COLO829 (cell line): ENCODE data around the gene HSP90B1.

ENCODE experiments used
- DNase-seq: peaks from one replicate; pipeline ENCODE4 v3.0.0; 2012; ENCODE audit warnings: low spot score

The HSP90B1 gene

DNA sequence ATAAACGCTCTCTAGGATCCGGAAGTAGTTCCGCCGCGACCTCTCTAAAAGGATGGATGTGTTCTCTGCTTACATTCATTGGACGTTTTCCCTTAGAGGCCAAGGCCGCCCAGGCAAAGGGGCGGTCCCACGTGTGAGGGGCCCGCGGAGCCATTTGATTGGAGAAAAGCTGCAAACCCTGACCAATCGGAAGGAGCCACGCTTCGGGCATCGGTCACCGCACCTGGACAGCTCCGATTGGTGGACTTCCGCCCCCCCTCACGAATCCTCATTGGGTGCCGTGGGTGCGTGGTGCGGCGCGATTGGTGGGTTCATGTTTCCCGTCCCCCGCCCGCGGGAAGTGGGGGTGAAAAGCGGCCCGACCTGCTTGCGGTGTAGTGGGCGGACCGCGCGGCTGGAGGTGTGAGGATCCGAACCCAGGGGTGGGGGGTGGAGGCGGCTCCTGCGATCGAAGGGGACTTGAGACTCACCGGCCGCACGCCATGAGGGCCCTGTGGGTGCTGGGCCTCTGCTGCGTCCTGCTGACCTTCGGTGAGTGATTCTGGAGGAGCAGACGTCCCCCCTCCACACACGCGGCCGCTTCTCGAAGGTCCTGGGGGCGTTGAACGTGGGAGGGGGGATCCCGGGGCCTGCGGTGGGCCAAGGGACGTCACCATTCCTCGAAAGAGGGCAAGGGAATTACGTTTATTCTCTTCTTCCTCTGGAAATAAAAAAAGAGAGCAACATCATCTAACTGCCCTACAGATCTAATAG is at the start of gene HSP90B1:
Gene HSP90B1 (plus strand): TSS at position 377 of the 753 bp plus-strand sequence. CDS start 106 bp downstream, at position 483.
- peak; percentile 98 for DNase-seq

DNA sequence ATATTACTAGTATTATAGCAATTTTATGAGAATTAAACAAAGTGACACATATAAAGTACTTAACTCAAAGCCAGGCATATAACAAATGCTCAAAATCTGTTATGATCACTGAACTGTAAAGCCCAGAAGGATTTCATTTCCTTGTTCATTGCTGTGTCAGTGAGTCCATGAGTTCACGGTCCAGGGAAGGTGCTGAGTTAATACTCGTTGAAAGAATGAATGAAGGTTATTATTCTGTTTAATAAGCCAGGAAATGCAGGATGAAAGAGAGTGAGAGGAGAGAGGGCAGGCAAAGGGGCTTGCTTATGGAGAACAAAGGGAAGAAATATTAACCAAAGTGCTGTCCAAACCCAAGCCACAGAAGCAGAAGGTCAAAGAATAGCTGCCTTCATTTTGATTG is 48.9 kb upstream of the HSP90B1 start:
- DNase-seq = peak; percentile 34

DNA sequence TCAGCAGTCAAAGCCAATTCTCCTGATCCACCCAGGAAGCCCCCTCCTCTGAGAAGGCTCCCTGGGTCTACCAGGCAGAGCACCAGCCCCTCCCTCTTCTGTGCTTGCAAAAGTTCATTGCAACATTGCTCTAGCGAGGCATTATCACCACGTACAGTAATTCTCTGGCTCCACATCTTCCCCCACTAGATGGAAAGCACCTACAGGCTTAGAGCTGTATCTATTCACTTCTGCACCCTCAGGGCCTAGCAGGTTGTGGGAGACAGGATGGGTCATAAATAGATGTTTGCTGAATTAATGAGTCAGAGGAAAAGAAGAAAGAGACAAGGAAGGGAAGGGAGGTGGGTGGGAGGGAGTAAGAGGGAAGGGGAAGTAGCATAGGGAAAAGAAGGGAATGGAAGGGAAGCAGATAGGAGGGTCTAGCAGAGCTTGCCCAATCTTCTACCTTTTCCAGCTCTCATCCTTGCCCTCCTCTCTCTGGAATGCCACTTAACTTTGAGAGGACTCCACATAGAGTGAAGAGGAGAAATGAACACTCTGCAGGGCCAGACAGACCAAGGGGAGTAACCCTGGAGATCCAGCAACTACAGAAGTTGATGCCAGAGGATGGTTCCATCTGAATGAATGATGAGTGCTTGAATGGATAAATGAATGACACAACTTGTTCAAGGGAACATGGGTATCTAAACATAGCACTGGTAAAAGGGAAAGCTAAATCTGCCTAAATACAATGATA is 47.2 kb upstream of the HSP90B1 start:
- no peak for DNase-seq

DNA sequence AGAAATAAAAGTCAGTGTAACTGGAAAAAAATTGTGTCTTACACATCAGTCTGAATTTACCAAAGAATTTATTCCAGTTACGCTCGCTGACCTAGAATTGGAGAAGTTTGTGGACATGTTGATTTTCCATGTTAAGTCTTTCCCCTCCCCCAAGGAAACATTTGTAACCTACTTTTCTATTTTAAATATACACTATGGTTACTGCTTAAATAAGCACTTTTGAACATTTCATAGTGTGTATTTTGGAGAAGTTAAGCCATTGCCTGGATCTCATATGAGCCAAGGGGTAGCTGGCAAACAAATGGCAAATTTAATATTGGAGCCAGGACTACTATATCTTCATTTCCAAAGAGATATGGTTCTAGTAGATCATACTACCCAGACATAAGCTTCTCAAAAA is 46.3 kb upstream of the HSP90B1 start:
- no peak for DNase-seq

DNA sequence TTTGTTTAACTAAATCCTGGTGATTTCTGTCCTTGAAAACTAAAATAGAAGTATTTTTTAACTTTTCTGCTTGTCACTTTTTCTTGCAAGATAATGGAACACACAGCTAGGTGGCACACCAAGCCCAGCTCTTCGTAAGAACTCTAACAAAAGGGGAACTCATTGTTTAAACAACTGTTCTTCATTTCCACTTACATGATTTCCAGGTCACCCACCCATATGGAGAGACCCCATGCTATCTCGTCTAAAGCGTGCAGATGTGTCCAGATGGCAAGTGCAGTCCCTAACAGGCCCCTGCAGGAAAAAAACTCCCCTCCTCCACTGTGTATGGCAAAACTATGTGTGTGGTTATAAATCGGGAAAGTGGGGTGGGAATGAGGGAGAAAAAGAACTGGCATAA is 45.9 kb upstream of the HSP90B1 start:
- no peak for DNase-seq

DNA sequence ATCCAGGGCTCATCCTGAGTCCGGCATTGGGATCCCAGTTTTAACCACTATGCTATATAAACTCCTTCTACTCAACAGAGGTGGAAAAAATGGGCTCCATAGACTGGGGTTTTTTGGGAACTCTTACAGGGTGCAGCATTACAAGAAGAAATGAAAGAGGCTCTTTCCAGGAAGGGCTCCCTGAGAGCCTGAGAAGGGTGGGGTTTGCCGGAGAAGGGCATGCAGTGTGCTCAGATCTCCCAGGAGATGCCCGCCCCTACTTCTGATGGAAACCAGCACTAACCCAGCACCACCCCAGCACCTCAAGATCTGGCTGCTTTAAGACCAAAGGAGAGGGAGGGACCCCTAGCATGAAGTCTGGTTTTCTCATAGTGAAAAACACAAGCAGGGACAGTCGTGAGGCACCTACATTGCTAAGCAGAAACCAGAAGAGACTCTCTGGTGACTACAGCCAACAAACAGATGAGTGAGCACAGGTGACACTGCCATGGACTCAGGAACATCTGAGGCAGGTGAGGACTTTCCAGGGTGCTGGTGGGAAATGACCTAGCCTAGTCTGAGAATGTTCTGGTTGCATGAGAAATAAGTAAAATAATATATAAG is 43.9 kb upstream of the HSP90B1 start:
- DNase-seq = no peak

DNA sequence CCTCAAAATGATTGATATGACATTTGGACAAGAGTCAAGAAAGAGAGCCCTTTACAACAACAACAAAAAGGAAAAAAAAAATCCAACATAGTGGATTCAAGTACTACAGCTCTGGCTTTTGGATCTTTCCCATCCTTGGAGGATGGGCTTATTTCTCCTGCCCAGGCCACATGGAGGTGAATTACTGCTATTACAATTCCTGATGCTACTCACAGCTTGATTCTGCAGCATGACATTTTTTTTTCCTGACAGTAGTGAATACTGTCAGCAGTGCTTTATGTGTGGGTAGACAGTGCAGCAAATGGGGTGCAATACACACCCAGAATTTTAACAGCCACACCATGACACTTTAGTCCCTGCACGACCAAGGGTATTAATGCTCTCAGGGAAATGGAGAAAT is 42.5 kb upstream of the HSP90B1 start:
- no peak for DNase-seq

DNA sequence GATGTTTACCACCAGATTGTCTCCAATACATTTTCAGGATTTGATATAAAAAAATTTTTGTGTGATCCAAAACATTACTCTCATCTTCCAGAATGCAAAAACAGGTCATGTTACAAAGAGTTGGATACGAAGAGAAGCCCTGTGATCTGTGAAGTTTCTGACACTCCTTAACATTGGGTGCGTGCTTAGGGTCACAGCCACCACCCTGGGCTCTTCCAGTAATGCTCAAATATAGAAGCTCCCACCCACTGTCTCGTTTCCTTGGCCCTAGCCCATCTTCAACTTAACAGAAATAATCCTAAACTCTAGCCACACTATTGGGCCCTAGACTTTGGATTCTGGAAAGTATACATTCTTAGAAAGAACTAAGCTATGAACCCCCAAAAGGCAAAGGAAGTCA is 32.9 kb upstream of the HSP90B1 start:
- DNase-seq = no peak

DNA sequence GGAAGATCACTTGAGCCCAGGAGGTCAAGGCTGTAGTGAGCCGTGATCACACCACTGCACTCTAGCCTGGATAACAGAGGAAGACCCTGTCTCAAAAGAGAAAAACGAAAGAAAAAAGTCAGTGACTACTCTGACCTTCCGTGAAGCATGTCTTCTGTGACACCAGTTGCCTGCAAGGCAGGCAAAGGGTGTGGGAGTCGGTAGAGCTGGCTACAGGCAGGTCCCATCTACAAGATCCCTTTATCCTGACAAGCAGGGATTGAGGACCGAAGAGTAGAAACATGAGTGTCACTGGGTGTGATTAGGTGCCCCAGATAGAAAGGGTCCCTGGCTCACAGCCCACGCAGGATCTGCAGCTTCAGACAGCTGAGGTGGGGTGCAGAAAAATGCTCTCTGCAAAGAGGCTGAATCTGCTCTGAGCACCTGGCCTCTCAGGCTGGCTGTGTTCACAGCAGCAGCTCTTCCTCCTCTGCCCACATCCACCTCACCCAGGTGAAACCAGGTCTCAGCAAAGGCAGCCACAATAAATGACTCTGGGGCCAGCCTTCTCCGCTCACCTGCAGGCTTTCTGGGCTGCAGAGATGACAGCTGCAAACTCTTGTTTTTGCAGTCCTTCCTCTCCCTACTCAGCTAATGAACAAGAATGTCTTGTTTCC is 28.6 kb upstream of the HSP90B1 start:
- no peak for DNase-seq

DNA sequence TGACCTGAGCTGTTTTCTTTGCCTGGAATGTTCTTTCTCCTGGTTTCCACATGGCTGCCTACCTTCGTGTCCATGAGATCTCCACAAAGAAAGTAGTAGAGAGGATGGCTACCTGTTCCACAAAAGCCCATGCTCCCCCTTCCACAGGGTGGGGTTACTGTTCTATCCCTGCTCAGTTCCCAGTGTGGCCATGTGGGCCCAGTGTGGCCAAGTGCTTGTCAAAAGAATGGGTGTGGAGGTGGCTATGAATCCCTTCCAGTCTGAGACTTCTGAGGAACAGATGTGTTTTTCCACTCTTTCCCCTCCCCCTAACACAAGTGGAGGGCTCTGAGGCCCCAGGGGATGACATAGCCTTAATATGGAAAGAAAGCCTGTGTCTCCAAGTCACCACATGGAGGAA is 26.2 kb upstream of the HSP90B1 start:
- DNase-seq = no peak

DNA sequence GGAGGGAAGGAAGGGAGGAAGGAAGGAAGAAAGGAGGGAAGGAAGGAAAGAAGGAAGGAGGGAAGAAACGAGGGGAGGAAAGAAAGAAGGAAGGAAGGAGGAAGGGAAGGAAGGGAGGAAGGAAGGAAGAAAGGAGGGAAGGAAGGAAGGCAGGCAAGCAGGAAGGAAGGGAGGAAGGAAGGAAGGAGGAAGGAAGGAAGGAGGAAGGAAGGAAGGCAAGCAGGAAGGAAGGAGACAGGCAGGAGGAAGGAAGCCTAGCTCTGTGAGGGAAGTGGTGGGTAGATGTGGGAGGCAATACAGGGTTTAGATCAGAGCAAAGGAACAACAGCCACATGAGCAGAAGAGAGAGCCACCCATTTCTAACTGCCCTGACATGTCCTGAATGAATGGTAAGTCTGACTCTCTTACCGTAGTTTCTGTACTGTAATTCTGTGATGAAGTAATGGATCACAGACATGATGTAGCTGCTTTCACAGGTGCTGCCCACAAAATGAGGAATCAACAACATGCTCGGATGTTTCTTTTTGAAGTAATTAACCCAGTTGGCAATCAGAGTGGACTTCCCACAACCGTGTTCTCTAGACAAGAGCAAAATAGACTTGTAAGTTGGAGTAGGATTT is 24.4 kb upstream of the HSP90B1 start:
- no peak for DNase-seq

DNA sequence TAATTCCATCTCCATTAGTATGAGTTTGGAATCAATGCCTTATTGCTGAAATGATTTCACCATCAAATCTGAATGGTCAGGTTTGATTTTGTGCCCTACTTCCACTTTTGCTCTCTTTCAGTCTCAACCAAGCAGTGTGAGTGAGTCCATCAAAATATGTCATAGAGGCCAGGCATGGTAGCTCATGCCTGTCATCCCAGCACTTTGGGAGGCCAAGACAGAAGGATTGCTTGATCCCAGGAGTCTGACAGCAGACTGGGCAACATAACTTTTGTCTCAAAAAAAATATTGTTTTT is 22.0 kb upstream of the HSP90B1 start:
- no peak for DNase-seq

DNA sequence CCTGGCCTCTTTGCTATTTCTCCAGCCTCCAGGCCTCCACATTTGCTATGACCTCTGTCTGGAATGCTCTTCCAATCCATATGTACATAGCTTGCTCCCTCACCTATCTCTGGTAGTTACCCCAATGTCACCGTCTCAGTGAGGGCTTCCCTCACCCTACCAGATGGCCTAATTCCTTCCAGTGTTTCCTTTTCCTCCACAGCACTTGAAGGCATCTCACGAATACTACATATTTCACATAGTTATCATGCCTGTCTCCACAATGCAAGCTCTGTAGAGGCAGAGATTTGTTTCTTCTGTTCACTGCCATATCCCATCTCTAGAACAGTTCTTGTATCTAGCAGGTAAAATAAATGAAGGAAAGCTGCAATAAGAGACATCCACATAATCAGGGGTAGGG is 21.3 kb upstream of the HSP90B1 start:
- DNase-seq = no peak

DNA sequence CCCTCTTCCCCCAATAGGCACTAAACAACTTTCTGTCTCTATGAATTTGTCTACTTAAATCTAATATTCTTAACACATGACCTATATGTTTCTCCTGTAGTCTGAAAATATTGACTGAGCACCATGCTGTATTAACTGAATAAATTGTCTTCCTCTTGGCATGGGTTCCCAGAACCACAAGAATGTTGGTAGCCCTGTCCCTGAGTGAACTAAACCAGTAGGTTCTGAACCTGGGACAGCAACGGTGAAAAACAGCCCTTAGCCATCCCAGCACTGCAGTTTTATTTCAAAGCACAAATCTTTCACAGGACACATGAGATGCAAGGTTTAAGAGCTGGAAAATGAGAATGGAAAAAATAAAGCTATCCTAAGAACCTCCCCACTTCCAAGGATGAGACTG is 20.4 kb upstream of the HSP90B1 start:
- DNase-seq = no peak

DNA sequence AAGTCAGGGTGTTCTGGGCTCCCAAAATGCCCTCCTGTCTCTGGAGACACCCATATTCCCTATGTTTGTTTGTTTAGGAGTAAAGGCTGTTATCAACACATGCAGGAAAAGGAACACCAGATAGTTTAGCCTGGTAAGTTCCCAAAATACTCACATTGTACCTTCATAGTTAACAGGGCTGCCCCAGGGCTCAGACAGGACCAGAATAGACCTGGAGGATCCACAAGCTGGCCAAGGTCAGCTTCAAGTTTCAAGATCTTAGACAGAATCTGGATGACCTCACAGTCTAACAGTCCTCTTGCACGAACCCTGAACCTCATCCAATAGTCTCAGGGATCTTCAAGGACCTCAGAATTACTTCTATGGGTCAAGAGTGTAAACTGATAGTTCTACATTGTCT is 18.1 kb upstream of the HSP90B1 start:
- DNase-seq = no peak

DNA sequence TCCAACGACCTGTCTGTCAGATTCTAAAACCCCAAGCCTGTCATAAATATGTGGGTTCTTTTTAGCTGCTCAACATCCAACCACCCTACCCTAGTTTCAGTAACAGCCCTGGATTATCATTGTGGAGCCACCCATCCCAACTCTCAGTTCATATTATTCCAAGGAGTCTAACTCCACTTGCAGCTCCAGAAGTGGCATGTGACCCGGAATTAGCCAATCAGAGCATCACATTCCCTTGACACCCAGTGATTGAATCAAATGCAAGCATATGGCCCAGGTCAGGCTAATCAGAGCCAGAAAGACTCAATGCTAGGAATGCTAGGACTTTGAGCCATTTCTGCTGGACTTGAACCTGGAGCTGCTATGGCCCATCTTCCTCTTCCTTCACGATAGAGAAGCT is 17.1 kb upstream of the HSP90B1 start:
- no peak for DNase-seq

DNA sequence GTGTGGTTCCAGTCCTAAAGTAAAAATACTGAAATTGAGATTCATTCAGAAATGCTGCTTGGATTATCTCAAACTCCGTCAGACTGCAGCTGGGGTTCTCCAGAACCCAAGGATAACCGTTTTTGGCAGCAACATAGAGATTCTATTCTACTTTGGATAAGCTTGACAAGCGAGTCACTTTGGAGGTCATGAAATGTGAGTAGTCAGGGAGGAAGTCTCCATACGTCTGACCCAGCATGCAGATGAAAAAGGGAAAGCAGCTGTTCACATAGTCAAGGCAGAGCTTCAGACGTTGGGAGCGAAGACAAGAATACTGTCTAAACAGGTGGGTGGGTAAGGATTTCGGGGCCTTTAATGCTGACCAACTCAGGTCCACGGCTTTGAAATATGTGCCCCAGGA is 14.9 kb upstream of the HSP90B1 start:
- no peak for DNase-seq

DNA sequence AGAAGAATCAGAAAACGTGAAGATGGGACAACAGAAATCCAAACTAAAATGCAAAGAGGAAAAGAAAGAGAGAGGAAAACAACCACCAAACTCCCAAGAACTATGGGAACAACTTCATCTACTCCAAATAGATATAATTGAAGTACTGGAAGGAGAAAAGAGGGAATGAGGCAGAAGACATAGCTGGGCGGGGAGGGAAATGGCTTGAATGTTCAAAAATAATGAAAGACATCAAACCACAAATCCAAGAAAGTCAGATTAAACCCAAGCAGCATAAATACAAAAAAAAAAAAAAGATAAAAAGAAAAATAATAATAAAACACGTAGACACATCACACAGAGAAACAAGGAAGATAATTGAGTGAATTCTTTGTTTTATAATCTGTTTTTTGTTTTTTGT is 12.3 kb upstream of the HSP90B1 start:
- no peak for DNase-seq

DNA sequence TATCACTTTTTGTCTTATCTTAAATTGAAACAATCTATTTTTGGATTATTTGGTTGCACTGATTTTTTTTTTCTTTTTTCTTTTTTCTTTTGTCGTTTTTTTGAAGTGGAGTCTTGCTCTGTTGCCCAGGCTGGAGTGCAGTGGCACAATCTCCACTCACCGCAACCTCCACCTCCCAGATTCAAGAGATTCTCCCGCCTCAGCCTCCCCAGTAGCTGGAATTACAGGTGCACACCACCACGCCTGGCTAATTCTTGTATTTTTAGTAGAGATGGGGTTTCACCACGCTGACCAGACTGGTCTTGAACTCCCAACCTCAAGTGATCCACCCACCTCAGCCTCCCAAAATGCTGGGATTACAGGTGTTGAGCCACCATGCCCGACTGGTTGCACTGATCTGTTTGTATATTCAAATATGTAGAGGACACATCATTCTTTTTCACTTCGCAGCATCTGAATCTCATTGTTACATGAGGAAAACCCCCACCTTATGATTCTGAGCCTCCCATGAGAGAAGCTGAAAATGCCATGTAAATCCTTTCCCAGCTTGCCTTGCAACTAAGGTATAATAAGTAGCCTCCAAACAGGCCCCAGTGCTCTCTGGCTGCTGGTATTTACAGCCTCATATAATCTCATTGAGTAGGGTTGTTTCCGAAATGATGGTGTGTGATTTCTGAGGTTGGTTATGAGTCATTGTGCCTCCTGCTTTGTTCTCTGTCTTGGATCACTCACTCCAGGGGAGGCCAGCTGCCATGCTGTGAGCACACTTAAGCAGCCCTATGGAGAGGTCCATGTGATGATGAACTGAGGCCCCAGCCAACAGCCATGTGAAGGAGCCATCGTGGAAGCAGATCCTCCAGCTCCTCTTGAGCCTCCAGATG is 5.2 kb upstream of the HSP90B1 start:
- DNase-seq = no peak

DNA sequence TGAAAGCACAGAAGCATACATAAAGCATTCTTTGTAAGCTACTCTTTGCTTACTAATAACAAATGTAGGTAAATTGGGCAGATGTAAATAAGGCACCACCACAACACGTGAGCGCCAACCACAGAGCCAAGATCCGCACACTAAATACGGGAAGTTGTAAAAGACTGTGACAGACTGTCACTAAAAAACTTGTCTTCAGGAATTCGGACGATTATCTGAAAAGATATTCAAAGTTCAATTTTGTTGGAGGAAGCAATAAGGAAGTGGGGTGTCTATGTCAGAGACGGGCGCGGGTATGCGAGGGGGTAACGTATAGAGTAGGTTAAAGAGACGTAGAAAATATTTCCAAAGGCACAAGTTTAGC is 1.5 kb upstream of the HSP90B1 start:
- no peak for DNase-seq

DNA sequence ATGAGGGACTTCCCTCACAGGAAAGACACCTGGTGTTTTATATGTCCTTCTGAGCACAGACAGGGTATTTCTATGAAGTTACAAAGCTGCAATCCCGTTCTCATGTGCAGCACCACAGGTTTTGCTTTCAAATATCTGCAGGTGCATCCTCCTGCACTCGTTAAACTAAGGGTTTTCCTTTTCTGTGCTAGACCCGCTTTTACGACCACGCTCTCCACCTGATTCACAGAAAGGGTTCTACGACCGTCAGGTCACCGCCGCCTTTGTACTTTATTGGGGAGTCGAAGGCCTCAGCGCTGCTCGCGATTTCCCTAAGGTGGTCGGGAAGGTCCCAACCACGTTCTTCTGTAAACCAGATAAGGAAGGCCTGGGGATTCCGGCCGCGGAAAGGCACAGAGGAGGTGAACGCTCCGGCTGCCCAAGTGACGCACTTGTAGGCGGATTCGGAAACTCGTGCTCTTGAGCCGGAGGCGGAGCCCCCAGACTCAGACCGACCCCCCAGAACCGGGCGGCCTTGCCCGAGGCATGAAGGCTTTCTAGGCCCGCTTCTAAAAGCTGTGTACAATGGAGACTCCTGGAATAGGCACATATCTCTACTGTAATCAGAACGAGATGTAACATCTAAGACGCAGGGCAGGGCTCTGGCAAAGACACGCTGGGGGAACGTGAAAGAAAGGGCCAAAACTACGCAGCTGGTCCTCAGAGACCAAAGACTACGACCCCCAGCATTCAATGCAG is 995 bp upstream of the HSP90B1 start:
- DNase-seq = peak; percentile 91
